Vagina (tissue), 2 donors: ENCODE data around the gene CUL9.

Experiments
- POLR2A ChIP-seq, 2 donors: fragments of 450-650 bp; IDR thresholded peaks; one replicate each; pipeline ENCODE4 v1.6.1; 2017; ENCODE audit warnings: antibody characterized with exemption in 2 of 2, mild to moderate bottlenecking in 2 of 2, moderate library complexity in 2 of 2
- POLR2AphosphoS5 ChIP-seq, 2 donors: sonication (generic); formaldehyde crosslinking; IDR thresholded peaks; one replicate each; pipeline ENCODE4 v1.9.0; 2017; ENCODE audit warnings: antibody characterized with exemption in 2 of 2, mild to moderate bottlenecking in 2 of 2, low read depth in 1 of 2; ENCODE audit not compliant: insufficient read depth in 1 of 2
- TF ChIP-seq, protein P1 (sequence below), 3 experiments: fragments of 450-650 bp in 2 of 3; fragments of 200-600 bp in 1 of 3; sonication (generic) in 1 of 3; IDR thresholded peaks; one replicate each; pipeline ENCODE4 v1.5.1; 2017 to 2019; ENCODE audit warnings: antibody characterized with exemption in 3 of 3, mild to moderate bottlenecking in 2 of 3, moderate library complexity in 2 of 3

DNA sequence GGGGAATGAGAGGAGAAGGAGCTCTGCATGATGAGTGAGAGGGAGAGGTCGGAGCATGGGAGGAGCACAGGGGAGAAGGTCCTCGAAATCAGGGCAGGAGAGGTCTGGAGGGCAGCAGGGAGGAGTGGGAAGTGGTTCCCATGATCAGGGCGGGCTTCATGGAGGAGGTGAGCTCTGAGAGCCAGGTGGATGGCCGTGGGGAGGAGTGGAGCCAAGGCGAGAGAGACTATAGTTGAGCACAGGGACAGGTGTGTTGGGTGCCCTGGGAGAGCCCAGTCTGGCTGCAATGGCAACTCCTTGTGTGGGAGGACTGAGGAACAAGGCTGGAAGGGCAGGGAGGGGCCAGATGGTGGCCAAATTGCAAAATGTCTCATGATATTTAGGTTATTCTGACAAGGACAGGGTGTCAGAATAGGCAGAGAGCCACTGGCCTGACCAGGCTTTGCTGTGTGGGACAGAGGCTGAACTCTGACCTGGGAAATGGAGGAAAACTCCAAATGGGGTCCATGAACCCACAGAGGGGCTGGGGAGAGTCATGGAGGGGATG is 82.7 kb downstream of the CUL9 start:
- TF ChIP-seq, protein P1, sequence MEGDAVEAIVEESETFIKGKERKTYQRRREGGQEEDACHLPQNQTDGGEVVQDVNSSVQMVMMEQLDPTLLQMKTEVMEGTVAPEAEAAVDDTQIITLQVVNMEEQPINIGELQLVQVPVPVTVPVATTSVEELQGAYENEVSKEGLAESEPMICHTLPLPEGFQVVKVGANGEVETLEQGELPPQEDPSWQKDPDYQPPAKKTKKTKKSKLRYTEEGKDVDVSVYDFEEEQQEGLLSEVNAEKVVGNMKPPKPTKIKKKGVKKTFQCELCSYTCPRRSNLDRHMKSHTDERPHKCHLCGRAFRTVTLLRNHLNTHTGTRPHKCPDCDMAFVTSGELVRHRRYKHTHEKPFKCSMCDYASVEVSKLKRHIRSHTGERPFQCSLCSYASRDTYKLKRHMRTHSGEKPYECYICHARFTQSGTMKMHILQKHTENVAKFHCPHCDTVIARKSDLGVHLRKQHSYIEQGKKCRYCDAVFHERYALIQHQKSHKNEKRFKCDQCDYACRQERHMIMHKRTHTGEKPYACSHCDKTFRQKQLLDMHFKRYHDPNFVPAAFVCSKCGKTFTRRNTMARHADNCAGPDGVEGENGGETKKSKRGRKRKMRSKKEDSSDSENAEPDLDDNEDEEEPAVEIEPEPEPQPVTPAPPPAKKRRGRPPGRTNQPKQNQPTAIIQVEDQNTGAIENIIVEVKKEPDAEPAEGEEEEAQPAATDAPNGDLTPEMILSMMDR (IDR thresholded peaks at IDR 0.05), result no peak
- TF ChIP-seq POLR2AphosphoS5 (IDR thresholded peaks at IDR 0.05; ENCODE audit: insufficient read depth in 1 of 2, low read depth in 1 of 2) (no peak), POLR2A (IDR thresholded peaks at IDR 0.05) (no peak)
